ENCODE data around the gene VSIR.

VSIR gene

GRCh38 chr10:71782221-71782916 is 9.0 kb upstream of the VSIR start:
- DNase-seq (ENCODE audit: low read depth in 2 of 2) = no peak

DNA sequence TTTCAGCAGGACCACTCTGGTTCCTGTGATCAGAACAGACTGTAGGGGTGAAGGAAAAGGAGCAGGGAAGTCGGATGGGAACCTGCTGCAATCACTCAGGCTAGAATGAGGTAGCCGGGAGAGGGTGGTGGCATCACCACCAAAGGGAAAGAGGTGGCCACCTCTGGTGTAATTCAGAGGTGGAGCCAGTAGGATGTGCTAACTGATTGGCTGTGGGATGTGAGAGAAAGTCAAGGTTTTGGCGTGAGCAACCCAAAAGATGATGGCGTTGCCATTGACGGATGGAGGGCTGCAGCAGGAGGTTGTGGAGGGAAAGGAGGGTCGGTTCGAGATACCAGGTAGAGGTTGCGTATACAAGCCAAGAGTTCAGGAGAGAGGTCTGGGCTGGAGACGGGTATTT is 7.4 kb upstream of the VSIR start:
- no peak for DNase-seq (ENCODE audit: low read depth in 2 of 2)

- DNase-seq (ENCODE audit: low read depth in 2 of 2) = no peak
Measured at GRCh38 chr10:71780156-71780555, 6.8 kb upstream of the VSIR start.

- no peak for DNase-seq (ENCODE audit: low read depth in 2 of 2)
Measured at GRCh38 chr10:71779641-71780040, 6.3 kb upstream of the VSIR start.

DNA sequence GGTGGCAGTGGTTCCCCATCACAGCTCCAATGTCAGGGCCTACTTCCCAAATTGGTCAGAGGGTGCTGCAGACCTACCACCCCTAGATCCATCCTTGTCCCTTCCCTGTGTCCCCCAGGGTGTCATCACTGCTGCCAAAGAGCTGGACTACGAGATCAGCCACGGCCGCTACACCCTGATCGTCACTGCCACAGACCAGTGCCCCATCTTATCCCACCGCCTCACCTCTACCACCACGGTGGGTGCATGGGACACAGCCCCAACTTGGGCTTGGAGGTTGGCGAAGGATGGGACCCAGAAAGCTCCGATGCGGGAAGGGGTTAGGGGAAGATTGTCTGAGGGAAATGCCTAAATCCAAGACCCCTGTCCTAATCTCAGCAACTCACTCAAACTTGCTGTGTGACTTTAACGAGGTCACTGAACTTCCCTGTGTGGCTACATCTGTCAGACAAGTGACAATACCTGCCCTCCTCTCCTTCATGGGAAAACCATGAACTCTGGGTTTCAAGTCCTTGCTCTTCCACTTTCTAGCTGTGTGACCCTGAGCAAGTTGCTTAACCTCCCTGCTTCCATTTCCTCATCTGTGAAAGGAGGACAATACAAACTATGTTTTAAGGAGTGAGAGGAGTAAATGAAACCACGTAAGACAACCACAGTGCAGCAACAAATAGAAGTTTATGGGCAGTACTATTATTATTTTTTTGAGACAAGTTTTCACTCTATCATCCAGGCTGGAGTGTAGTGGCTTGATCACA is 4.9 kb upstream of the VSIR start:
- DNase-seq (ENCODE audit: low read depth in 2 of 2) = no peak

DNA sequence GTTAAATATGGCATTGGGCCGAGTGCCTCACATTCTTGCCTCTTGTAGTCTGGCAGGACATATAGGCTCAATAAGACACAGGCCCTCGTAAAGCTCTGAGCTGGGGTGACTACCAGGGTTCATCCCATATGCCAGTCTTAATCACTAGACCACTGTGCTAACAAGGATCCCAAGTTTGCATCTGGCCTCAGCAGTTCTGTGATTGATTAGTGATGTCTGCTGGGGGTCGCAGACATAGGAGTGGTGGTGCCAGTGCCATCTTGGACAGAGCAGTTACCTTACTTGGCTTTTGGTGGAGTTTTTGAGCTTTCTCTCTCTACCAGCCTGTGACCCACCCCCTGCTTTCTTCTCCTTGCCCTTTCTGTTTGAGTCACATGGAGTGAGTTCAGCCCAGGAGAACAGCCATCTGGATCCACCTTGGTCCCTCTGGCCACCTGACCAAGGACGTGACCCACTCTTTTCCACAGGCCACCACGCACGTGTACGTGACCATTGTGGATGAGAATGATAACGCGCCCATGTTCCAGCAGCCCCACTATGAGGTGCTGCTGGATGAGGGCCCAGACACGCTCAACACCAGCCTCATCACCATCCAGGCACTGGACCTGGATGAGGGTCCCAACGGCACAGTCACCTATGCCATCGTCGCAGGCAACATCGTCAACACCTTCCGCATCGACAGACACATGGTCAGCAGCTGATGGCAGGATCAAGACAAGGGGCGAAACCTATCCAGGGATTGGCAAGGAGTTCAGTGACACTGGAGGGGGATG is 4.1 kb upstream of the VSIR start:
- no peak for DNase-seq (ENCODE audit: low read depth in 2 of 2)

DNA sequence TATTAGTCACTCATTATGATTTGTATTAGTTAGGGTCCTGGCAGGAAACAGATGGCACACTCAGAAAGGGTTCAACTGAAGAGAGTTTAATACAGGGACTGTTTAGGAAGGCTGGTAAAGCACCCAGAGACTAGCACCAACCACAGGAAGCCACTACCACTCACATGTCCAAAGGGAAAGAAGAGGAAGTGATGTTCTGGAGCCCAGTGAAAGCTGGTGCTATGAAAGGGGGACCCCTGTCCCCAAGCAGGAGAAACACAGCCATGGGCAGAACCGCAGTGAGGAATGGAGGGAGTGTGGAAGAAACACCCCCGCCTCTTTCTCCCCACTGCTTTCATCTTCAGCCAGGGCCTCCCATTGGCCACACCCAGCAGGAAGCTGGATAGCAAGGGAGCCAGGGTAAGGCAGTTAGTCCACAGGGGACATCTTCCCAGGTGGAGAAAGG is 3.2 kb upstream of the VSIR start:
- no peak for DNase-seq (ENCODE audit: low read depth in 2 of 2)

DNA sequence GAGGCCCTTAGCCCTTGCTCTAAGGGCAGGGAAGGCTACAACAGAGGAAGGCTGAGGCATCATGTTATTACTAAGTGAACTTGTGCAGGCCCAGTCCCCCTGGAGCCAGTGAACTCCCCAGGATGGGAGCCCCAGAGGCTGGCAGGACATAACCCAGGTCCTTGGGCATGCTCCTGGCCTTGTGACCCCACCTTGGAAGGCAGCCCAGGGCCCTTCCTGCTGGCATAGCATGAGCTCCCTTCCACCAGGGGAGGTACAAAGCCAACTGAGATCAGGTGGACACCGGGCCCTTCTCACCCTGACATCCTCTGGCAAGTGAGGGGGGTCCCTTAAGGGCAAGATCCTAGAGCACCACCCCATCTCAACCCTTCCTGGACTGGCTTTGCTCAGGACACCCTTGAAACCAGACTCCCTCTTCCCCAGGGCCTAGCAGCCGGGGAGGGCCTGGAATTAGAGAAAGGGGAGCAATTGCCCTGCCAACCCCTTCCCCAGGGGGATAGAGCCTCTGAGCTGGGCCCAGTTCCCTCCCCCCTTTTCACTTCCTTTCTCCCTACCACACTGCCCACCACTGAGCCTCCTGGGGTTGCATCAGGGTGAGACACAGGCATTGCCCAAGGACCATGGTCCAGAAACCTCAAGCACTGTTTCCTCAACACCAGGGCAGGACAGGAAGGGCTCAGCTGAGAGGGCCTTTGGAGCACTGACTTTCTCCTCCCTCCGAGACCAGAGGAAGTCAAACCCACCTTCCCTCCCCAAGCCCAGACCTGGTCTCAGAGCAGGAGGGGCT is 1.8 kb upstream of the VSIR start:
- no peak for DNase-seq (ENCODE audit: low read depth in 2 of 2)

GRCh38 chr10:71772832-71773220 is 494 bp downstream of the VSIR start:
- DNase-seq (ENCODE audit: low read depth in 2 of 2) = no peak

GRCh38 chr10:71771821-71772617 is 1.3 kb downstream of the VSIR start:
- peak in 1 of 2 donors; percentile 62 for DNase-seq (ENCODE audit: low read depth in 2 of 2)

DNA sequence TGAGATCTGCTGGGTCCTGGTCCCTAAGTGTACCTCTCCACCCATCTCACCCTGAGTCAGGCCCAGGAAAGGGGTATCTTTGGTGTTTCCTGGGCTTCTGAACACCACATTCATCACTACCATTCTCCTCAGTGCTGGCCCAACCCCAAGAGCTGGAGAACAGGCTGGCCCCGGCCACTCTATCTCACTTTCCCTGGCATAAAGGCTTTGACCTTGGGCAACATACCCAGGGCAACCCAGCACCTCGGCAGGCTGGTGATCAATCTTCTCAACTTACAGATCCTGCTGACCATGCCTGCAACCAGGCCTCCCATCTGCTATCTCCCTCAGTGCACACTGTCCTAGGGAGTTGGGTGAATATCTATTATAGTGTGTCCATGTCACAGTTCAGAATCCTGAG is 2.1 kb downstream of the VSIR start:
- no peak for DNase-seq (ENCODE audit: low read depth in 2 of 2)

DNA sequence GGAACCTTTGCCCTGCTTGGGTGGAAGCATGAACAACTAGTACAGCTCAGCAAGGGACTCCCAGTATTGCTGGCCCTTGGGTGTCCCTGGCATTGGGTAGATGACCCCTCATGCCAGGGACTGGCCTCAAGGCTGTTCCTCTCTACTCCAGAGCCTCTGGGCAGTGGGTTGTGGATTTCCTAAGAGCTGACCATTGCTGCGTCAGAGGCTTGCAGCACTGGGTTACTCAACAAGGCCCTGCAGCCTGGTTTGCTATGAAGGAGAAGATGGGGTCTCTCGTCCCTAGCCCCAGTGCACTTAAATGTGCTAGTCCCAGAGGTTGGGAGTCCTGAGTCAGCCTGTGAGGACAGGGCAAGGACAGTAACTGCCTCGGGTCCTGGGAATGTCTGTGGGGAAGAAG is 2.5 kb downstream of the VSIR start:
- DNase-seq (ENCODE audit: low read depth in 2 of 2) = no peak

DNA sequence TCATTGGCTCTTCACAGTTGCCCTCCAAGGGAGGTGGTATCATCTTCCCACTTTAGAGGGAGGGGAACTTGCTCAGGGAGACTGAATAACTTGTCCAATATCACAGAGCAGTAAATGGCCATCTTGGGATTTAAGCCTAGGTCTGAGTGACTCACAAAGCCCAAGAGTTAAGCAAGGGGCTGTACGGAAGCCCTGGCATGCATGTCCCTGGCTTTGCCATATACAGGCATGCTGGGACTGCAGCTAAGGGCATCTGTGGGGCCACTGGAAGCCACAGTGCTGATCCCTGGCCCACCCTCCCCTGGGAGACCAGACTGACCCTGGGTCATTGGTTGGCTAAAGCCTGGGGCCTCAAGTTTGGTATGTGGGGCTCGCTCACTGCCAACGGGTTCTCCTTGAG is 3.1 kb downstream of the VSIR start:
- no peak for DNase-seq (ENCODE audit: low read depth in 2 of 2)

- no peak for DNase-seq (ENCODE audit: low read depth in 2 of 2)
Measured at GRCh38 chr10:71769279-71769823, 4.0 kb downstream of the VSIR start.

DNA sequence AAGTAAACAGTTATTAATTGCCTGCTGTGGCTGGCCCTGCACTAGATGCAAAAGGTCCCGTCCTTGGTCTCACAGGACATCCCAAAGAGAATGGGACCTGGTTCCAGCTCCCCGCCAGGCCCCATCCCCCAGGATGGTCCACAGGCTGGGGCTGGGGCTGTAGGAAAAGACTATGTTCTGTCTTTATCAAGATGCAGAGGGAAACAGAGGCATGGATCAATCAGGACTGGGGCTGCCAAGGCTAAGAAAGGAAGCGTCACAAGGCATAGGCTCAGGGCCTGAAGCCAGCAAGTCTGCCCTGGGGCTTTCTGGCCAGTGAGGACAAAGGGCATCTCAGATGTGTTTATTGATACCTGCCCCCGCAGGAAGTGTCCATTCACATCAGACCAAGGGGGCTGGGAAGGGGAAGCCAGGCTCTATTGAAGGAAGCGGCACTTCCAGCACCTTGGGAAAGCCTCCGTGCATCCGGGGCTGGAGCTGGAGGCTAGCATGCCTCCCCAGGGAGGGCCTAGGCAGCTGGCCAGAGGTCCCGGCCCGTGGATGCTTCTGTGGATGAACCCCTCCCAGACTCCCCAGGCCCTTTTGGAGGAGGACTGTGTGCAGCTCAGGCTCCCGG is 5.8 kb downstream of the VSIR start:
- DNase-seq (ENCODE audit: low read depth in 2 of 2) = no peak

GRCh38 chr10:71766717-71767419 is 6.5 kb downstream of the VSIR start:
- no peak for DNase-seq (ENCODE audit: low read depth in 2 of 2)

- DNase-seq (ENCODE audit: low read depth in 2 of 2) = no peak
Measured at GRCh38 chr10:71765906-71766716, 7.2 kb downstream of the VSIR start.

- no peak for DNase-seq (ENCODE audit: low read depth in 2 of 2)
Measured at GRCh38 chr10:71765176-71765904, 8.0 kb downstream of the VSIR start.

Measured in stimulated activated CD8-positive, alpha-beta memory T cell treated with anti-CD3 and anti-CD28 coated beads, Interleukin-15, amount 100 ng/mL, for 4 hours (primary cell).